ENCODE results near the gene CALHM2.

The CALHM2 gene

DNA sequence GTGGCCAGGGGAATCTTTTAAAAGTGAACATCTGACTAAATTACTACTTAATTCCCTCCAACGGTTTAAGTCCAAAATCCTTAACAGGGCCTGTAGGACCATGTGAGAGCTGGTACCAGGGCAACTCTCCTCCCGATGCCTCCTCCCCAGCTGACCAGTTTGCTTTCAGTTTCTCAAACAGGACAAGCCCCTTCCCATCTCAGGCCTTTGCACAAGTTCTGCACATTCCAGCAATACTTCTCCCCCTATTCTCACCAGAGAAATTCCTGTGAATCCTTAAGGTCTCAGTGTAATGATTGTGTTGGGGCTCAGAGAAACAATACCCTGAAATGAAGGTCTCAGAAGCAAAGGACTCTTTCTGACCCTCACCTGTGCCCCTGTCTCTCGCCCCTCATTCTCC, 14.6 kb upstream of the CALHM2 start:
- TF ChIP-seq CTCF (IDR thresholded peaks at IDR 0.05; ENCODE audit: low read depth, low read length), result no peak
- no peak overlapping the region for H3K4me3 ChIP-seq (ENCODE audit: low read depth, low read length)

GRCh38 chr10:103465411-103466179, 13.4 kb upstream of the CALHM2 start:
- no peak overlapping the region for H3K4me3 ChIP-seq (ENCODE audit: low read depth, low read length)
- no peak for TF ChIP-seq CTCF (IDR thresholded peaks at IDR 0.05; ENCODE audit: low read depth, low read length)

GRCh38 chr10:103463499-103463898, 11.3 kb upstream of the CALHM2 start:
- no peak overlapping the region for H3K4me3 ChIP-seq (ENCODE audit: low read depth, low read length)
- no peak for TF ChIP-seq CTCF (IDR thresholded peaks at IDR 0.05; ENCODE audit: low read depth, low read length)

DNA sequence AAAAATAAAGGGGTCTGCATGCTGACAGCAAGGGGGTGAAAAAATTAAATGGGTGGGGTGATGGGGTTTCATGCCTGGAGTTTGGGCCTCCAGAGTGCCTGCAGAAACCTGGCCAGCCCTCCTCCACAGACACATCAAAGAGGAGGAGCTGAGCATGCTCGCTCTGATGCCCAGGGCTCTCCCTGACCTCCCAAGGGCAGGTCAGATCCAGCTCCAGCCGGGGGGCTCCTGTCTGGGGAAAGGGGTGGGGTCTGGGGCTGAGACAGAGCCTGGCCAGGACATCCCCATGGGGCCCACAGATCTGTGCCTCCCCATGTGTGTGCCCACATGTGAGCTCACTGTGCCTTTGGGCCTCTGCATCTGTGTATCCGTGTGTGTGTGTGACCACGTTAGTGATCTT, 7.4 kb upstream of the CALHM2 start:
- no peak overlapping the region for H3K4me3 ChIP-seq (ENCODE audit: low read depth, low read length)

DNA sequence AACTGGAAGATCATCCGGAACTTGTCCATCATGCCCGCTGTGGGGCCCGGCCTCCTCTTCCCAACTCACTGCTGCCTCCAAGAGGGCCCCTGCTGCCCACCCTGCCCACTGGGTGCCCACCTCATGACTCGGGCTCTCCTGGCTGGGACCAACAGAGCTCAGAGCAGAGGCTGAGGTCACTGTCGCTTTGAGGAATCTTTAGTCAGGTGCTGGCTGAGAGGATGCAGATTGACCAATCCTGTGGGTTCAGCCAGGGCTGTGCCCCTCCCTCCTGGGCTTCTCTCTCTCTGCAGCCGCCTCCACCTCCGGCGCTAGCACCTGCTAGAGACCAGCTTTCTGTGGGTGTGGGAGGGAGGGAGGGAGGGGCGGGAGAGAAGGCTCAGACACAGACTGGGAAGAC, 6.5 kb upstream of the CALHM2 start, which contains the start of gene CALHM1:
Gene CALHM1 (minus strand): TSS at position 181 of the 400 bp plus-strand sequence. CDS start 149 bp downstream, at position 32.
- TF ChIP-seq CTCF (IDR thresholded peaks at IDR 0.05; ENCODE audit: low read depth, low read length), result no peak
- H3K4me3 ChIP-seq (ENCODE audit: low read depth, low read length), result no peak within 1 kb of the TSS

More for the DNA sequence above, 7.4 kb upstream of the CALHM2 start:
- no peak for TF ChIP-seq CTCF (IDR thresholded peaks at IDR 0.05; ENCODE audit: low read depth, low read length)

- TF ChIP-seq CTCF (IDR thresholded peaks at IDR 0.05; ENCODE audit: low read depth, low read length), result no peak
- no peak overlapping the region for H3K4me3 ChIP-seq (ENCODE audit: low read depth, low read length)
Observed at GRCh38 chr10:103457896-103458583, 5.9 kb upstream of the CALHM2 start.

- H3K4me3 ChIP-seq (ENCODE audit: low read depth, low read length), result no peak overlapping the region
- TF ChIP-seq CTCF (IDR thresholded peaks at IDR 0.05; ENCODE audit: low read depth, low read length), result no peak
Observed at GRCh38 chr10:103457176-103457712, 5.1 kb upstream of the CALHM2 start.
